Measurements from ENCODE around the gene LRRC47. TPM values are rescaled to one million over a fixed set of nuclear protein-coding genes. Genes with fewer than 3 reads are reported as not detected.

LRRC47 gene
- total RNA-seq, 2 donors from 2014 or later: 35.1 to 37.9 TPM

DNA sequence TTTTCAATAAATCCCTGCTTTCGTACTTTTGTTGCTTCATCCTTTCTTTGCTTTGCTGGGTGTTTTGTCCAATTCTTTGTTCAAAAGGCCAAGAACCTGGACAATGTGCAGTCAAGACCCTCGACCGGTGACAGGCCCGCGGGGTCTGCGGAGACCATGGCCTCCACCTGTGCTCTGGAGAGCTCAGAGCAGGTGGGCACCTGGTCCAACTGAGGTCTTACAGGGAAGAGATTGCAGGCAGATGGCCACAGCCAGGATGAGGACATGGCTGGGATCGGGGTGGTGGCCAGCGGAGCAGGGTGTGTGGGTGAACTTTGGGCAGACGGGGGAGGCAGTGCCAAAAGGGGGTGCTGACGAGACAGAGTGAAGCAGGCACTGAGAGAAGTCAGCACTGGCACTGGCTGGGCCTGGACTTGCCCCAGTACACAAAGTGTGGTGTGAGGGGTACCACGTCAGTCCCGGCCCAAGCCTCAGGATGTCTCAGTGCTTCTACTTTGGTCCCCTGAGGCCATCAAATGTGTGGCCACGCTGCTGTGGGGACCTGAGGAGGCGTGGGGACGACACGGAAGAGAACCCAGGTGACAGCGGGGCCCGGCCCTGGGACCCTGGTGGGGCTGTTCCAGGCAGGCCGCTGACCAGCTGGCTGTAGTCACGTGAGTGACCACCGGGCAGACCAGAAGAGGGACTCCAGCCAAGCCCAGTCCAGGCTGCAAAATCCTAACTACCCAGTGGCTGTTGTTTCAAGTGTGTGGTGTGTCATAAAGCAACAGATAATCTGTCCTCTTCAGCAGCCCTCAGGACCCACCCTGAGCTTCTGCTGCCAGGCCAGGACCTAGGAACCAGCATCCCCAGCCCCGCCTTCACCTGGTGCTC, 54.5 kb downstream of the LRRC47 start:
- H3K27ac Mint-ChIP-seq: no peak overlapping the region
- ATAC-seq: no peak
- no peak overlapping the region for H3K4me3 Mint-ChIP-seq

DNA sequence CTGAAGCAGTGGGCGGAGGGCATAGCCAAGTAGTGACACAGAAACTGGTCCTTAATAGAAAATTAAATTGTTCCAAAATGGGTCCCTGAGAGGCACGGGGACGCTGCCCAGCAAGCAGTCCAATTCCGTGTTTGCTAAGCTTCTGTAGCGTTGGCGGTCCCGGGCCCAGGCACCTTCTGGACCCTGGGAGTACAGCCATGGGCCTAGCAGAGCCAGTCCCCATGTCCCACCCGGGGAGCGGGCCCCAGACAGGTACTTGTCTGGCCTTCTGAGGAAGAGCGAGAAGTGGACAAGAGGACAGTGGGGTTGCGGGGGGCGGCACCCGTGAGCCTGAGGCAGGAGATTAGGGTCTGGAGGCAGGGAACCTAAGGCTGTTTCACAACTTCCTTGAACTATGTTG, 55.5 kb downstream of the LRRC47 start:
- ATAC-seq (no peak), DNase-seq (no peak)
- peaks cover 11% of the 10 kb centered on the region for H3K4me1 Mint-ChIP-seq
- no peaks in the 10 kb centered on the region for H3K27me3 Mint-ChIP-seq
- H3K27ac Mint-ChIP-seq: no peak overlapping the region
- no peaks in the 10 kb centered on the region for H3K36me3 Mint-ChIP-seq (ENCODE audit: low read depth)
- H3K4me3 Mint-ChIP-seq: no peak overlapping the region
- no peaks in the 10 kb centered on the region for H3K9me3 ChIP-seq (ENCODE audit: control insufficient read depth, low read length, poor library complexity, severe bottlenecking)

More for the DNA sequence above, 54.5 kb downstream of the LRRC47 start:
- H3K27me3 Mint-ChIP-seq: no peaks in the 10 kb centered on the region
- H3K4me1 Mint-ChIP-seq: peaks cover 12% of the 10 kb centered on the region
- no peaks in the 10 kb centered on the region for H3K9me3 ChIP-seq (ENCODE audit: control insufficient read depth, low read length, poor library complexity, severe bottlenecking)
- H3K36me3 Mint-ChIP-seq (ENCODE audit: low read depth): no peaks in the 10 kb centered on the region
- no peak for DNase-seq

DNA sequence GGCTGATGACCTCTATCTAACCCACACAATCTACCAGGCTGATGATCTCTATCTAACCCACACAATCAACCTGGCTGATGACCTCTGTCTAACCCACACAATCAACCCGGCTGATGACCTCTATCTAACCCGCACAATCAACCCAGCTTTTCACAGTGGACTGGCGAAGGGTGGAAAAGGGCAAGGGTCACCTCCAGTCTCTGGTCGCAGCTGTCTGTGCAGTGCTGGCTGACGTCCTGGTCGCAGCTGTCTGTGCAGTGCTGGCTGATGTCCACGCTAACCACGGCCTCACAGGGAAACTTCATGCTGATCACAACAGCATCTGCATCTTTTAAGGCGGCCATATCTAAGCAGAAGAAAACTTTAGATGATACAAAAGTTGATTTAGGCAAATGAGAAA, 56.3 kb downstream of the LRRC47 start:
- no peaks in the 10 kb centered on the region for H3K36me3 Mint-ChIP-seq (ENCODE audit: low read depth)
- H3K4me3 Mint-ChIP-seq: no peak overlapping the region
- H3K4me1 Mint-ChIP-seq: peaks cover 9% of the 10 kb centered on the region

DNA sequence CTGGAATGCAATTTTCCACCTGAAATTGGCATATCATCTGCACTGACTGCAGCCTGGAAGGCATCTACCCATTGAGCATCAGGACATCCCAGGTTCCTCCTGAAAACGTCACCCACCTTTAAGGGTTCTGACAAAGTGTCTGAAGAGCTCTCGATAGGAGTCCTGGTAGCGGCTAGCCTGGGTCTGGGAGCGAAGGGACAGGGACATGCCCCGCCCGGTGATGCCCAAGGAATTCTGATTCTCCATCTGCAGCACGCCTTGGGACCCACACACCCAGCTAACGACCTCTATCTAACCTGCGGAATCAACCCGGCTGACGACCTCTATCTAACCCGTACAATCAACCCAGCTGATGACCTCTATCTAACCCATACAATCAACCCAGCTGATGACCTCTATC, 57.4 kb downstream of the LRRC47 start:
- no peak overlapping the region for H3K4me3 Mint-ChIP-seq
- H3K27me3 Mint-ChIP-seq: no peaks in the 10 kb centered on the region
- H3K4me1 Mint-ChIP-seq: peaks cover 8% of the 10 kb centered on the region

More for the DNA sequence above, 56.3 kb downstream of the LRRC47 start:
- DNase-seq: no peak
- H3K27me3 Mint-ChIP-seq: no peaks in the 10 kb centered on the region
- no peak for ATAC-seq
- no peak overlapping the region for H3K27ac Mint-ChIP-seq
- H3K9me3 ChIP-seq (ENCODE audit: control insufficient read depth, low read length, poor library complexity, severe bottlenecking): no peaks in the 10 kb centered on the region

DNA sequence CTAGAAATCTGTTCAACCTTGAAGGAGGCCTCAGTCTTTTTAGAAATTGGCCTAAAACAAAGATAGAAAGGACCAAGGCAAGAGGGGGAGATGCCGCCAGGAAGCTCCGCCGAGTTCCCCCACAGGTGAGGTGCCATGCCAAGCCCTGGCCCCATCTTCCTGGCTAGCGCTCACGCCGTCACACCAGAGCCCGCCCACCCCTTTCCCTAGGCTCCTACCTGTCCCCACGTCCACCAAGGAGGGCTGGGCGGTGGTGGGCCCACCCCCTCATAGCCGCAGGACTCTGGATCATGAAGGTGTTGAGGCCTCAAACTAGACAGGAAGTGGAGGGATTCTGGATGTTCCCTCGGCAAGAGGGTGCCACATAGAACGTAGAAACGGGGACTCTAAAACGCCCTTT, 59.6 kb downstream of the LRRC47 start:
- H3K9me3 ChIP-seq (ENCODE audit: control insufficient read depth, low read length, poor library complexity, severe bottlenecking): no peaks in the 10 kb centered on the region
- Mint-ChIP-seq H3K27me3 (no peaks in the 10 kb centered on the region), H3K27ac (no peak overlapping the region), H3K4me3 (no peak overlapping the region), H3K4me1 (peaks cover 2% of the 10 kb centered on the region), H3K36me3 (ENCODE audit: low read depth) (no peaks in the 10 kb centered on the region)
- DNase-seq (no peak), ATAC-seq (no peak)

More for the DNA sequence above, 57.4 kb downstream of the LRRC47 start:
- ATAC-seq (no peak), DNase-seq (no peak)
- Mint-ChIP-seq H3K27ac (no peak overlapping the region), H3K36me3 (ENCODE audit: low read depth) (no peaks in the 10 kb centered on the region)
- no peaks in the 10 kb centered on the region for H3K9me3 ChIP-seq (ENCODE audit: control insufficient read depth, low read length, poor library complexity, severe bottlenecking)

DNA sequence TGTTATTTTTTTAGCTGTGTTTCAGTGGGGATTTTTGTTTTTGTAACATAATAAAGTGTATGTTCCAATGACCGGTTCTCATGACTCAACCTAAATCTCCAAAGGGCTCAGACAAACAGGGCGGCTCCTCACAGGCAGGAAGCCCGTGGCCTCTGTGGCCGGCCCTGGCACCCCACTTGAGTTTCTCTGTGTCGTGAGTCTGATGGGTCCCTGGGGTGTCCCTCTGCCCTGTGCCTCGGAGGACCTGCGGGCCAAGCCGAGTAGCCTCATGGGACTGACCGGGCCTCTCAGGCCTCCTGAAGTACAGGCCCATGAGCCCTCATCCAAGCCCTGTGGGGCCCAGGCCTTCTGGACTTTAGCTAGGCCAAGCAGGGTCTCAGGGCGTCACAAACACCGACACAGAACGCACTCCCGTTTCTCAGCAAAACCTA, 60.2 kb downstream of the LRRC47 start:
- ATAC-seq (no peak), DNase-seq (no peak)
- no peaks in the 10 kb centered on the region for H3K9me3 ChIP-seq (ENCODE audit: control insufficient read depth, low read length, poor library complexity, severe bottlenecking)
- no peaks in the 10 kb centered on the region for H3K36me3 Mint-ChIP-seq (ENCODE audit: low read depth)
- H3K4me1 Mint-ChIP-seq: no peaks in the 10 kb centered on the region
- no peak overlapping the region for H3K4me3 Mint-ChIP-seq
- no peak overlapping the region for H3K27ac Mint-ChIP-seq
- no peaks in the 10 kb centered on the region for H3K27me3 Mint-ChIP-seq

DNA sequence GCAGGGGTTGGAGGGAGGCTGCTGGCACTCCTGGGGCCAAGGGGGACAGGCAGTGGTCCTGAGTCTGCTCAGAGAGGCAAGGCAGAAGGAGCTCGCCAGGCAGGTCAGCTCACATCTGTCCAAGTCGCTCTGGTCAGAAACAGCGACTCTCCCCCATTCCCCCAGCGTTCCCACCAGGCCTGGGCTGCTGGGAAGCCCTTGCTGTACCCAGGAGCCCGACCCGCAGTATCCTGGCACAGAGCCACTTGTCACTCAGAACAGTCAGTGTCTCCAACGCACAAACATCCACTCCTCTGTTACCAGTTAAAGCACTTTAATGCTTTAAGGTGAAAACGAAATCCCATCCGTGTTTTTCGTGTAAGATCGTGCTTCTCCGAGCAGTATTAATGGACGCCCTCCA, 60.6 kb downstream of the LRRC47 start:
- no peaks in the 10 kb centered on the region for H3K9me3 ChIP-seq (ENCODE audit: control insufficient read depth, low read length, poor library complexity, severe bottlenecking)
- no peaks in the 10 kb centered on the region for H3K36me3 Mint-ChIP-seq (ENCODE audit: low read depth)
- no peaks in the 10 kb centered on the region for H3K27me3 Mint-ChIP-seq
- H3K27ac Mint-ChIP-seq: no peak overlapping the region
- DNase-seq (no peak), ATAC-seq (no peak)
- no peak overlapping the region for H3K4me3 Mint-ChIP-seq
- H3K4me1 Mint-ChIP-seq: no peaks in the 10 kb centered on the region

DNA sequence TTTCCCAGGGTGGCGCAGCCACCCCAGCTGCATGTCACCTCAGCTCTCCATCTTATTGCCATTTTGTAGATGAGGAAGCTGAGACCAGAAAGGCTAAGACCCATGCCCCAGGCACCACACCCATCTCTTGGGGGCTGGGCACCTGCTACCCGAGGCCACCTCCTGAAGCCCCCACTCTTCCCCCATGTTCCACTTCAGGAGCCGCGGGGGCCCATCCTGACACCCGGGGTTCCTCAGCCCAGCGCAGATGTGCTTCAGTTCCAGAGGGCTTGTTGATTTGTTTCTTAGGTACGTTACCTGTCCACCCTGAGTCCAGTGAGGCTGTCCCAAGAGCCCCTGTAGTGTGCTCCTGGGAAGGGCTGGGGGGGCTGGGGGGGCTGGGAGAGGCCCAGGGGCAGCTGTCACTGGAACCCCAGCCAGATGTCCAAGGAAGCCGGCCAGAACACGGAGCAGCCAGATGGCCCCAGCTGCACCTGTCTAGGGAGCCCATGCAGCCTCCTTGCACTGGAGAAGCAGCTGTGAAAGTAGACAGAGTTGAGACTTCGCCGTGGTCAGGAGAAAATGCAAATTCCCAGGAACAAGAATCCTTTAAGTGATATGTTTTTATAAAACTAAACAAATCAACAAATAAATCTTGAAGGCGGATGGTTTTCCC, 61.1 kb downstream of the LRRC47 start:
- H3K27me3 Mint-ChIP-seq: no peaks in the 10 kb centered on the region
- H3K9me3 ChIP-seq (ENCODE audit: control insufficient read depth, low read length, poor library complexity, severe bottlenecking): no peaks in the 10 kb centered on the region
- H3K4me1 Mint-ChIP-seq: no peaks in the 10 kb centered on the region
- DNase-seq (no peak), ATAC-seq (no peak)
- H3K36me3 Mint-ChIP-seq (ENCODE audit: low read depth): no peaks in the 10 kb centered on the region
- no peak overlapping the region for H3K4me3 Mint-ChIP-seq
- H3K27ac Mint-ChIP-seq: no peak overlapping the region

DNA sequence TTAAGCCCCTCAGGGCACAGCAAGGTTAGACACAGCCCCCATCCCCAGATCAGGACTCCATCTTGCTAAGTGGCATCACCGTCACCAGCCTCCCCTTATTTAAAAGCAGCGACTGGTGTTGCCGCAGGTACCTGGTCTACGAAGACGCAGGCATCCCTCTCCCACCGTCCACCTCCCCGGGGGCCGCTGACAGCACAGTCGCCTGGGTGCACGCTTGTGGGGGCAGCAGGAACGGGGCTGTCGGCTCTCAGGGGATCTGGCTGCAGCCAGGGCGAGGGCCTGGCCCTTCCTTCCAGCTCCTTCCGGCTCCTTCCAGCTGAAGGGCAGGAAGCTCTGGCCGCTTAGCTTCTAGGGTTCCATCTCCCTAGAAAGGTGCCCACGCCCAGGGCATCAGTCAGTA, 61.7 kb downstream of the LRRC47 start:
- no peaks in the 10 kb centered on the region for H3K36me3 Mint-ChIP-seq (ENCODE audit: low read depth)
- H3K27me3 Mint-ChIP-seq: no peaks in the 10 kb centered on the region
- no peaks in the 10 kb centered on the region for H3K9me3 ChIP-seq (ENCODE audit: control insufficient read depth, low read length, poor library complexity, severe bottlenecking)
- DNase-seq (no peak), ATAC-seq (no peak)
- H3K4me3 Mint-ChIP-seq: no peak overlapping the region
- no peaks in the 10 kb centered on the region for H3K4me1 Mint-ChIP-seq
- H3K27ac Mint-ChIP-seq: no peak overlapping the region

DNA sequence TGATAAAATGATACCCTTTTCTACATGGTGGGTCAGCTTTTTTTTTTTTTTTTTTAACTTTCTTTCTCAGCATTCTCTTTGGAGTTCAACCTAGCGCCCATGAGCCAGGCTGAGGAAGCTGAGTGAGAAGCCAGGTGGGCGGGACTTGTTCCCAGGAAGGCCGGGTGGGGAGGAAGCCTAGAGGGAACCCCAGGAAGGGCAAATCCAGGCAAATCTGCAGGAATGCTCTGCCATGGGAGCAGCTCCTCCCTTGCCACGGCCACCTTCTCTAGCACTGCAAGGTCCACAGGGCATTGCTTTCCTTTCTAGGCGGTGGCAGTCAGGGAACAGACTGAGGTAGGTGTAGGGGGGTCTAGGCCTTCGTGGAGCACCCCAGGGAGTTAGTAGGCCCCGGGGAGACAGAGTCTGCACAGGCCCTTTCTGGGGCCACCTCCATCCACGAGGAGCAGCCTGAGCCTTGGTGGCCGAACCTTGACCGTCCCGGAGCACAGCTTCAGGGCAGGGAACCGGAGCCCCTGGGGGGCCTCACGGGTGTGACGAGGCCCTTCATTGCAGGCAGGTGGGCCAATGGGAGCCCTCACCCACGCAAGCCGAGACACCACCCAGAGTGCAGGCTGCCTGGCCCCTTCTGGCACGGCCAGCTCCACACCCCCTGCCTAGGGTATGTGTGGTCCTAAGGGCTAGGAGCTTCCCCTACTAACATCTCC, 62.3 kb downstream of the LRRC47 start:
- peaks cover 2% of the 10 kb centered on the region for H3K27me3 Mint-ChIP-seq

DNA sequence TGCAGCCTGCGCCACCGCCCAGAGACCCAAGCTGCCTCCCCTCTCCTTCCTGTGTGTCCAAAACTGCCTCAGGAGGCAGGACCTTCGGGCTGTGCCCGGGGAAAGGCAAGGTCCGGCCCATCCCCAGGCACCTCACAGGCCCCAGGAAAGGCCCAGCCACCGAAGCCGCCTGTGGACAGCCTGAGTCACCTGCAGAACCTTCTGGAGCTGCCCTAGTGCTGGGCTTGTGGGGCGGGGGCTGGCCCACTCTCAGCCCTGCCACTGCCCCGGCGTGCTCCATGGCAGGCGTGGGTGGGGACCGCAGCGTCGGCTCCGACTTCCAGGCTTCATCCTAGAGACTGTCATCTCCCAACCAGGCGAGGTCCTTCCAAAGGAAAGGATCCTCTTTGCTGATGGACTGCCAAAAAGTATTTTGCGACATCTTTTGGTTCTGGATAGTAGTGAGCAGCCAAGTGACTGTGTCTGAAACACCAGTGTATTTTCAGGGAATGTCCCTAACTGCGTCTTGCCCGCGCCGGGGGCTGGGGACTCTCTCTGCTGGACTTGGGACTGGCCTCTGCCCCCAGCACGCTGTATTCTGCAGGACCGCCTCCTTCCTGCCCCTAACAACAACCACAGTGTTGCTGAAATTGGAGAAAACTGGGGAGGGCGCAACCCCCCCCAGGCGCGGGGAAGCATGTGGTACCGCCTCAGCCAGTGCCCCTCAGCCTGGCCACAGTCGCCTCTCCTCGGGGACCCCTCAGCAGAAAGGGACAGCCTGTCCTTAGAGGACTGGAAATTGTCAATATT, 63.0 kb downstream of the LRRC47 start:
- Mint-ChIP-seq H3K4me3 (no peak overlapping the region), H3K27me3 (peaks cover 9% of the 10 kb centered on the region), H3K4me1 (no peaks in the 10 kb centered on the region), H3K27ac (no peak overlapping the region), H3K36me3 (ENCODE audit: low read depth) (no peaks in the 10 kb centered on the region)
- ATAC-seq (no peak), DNase-seq (no peak)
- H3K9me3 ChIP-seq (ENCODE audit: control insufficient read depth, low read length, poor library complexity, severe bottlenecking): no peaks in the 10 kb centered on the region

More for the DNA sequence above, 62.3 kb downstream of the LRRC47 start:
- no peaks in the 10 kb centered on the region for H3K9me3 ChIP-seq (ENCODE audit: control insufficient read depth, low read length, poor library complexity, severe bottlenecking)
- no peak for DNase-seq
- no peak for ATAC-seq
- Mint-ChIP-seq H3K4me1 (no peaks in the 10 kb centered on the region), H3K36me3 (ENCODE audit: low read depth) (no peaks in the 10 kb centered on the region), H3K4me3 (no peak overlapping the region), H3K27ac (no peak overlapping the region)

DNA sequence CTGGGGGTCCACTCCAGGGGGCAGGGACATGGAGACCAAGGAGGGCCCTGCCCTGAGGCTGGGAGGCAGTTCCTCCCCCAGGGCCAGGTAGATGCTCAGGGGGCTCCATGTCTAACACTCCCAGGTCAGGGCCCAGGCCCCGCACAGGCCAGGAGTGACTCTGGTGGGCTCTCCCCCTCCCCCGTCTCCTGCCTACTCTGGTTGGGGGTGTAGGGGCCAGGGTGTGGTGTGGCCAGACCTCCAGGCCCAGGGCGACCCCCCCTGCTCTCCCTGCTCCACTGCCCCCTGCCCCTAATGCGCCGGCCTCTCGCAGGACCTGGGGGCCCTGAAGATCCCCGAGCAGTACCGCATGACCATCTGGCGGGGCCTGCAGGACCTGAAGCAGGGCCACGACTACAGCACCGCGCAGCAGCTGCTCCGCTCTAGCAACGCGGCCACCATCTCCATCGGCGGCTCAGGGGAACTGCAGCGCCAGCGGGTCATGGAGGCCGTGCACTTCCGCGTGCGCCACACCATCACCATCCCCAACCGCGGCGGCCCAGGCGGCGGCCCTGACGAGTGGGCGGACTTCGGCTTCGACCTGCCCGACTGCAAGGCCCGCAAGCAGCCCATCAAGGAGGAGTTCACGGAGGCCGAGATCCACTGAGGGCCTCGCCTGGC, 63.7 kb downstream of the LRRC47 start:
- Mint-ChIP-seq H3K27ac (no peak overlapping the region), H3K27me3 (peaks cover 9% of the 10 kb centered on the region), H3K36me3 (ENCODE audit: low read depth) (no peaks in the 10 kb centered on the region), H3K4me1 (no peaks in the 10 kb centered on the region), H3K4me3 (no peak overlapping the region)
- DNase-seq (no peak), ATAC-seq (no peak)
- H3K9me3 ChIP-seq (ENCODE audit: control insufficient read depth, low read length, poor library complexity, severe bottlenecking): no peaks in the 10 kb centered on the region
